Measurements from ENCODE around the gene PGR. TPM values are rescaled to one million over a fixed set of nuclear protein-coding genes. Genes with fewer than 3 reads are reported as not detected.

Gene PGR
- total RNA-seq, 4 donors from 2014 or later = 6.3 to 13.4 (median 9.4) TPM

- no peaks in the 10 kb centered on the region for H3K9me3 ChIP-seq
- no peak for DNase-seq (ENCODE audit: extremely low spot score)
- TF ChIP-seq CTCF (IDR thresholded peaks at IDR 0.05) (no peak), POLR2AphosphoS5 (IDR thresholded peaks at IDR 0.05) (no peak), POLR2A (IDR thresholded peaks at IDR 0.05; ENCODE audit: low read depth) (no peak), EP300 (IDR thresholded peaks at IDR 0.05) (no peak)
- H3K36me3 ChIP-seq = no peaks in the 10 kb centered on the region
- no peak overlapping the region for H3K27ac ChIP-seq (replicated peaks in 1 of 4)
- no peak overlapping the region for H3K4me3 ChIP-seq
- intact Hi-C loops (cut with DNase I) = no loop called here
- H3K4me1 ChIP-seq = peaks cover 0 to 3% (median under 1%) of the 10 kb centered on the region in 4 donors
- H3K27me3 ChIP-seq = no peaks in the 10 kb centered on the region
These were observed 24.9 kb downstream of the PGR start for GRCh38 chr11:101104716-101105115.

GRCh38 chr11:101103433-101103832 is 26.2 kb downstream of the PGR start:
- Histone ChIP-seq H3K36me3 (no peaks in the 10 kb centered on the region), H3K4me1 (peaks cover 0 to 3% (median 2%) of the 10 kb centered on the region in 4 donors), H3K27me3 (no peaks in the 10 kb centered on the region), H3K4me3 (no peak overlapping the region), H3K27ac (replicated peaks in 1 of 4) (no peak overlapping the region), H3K9me3 (no peaks in the 10 kb centered on the region)
- intact Hi-C loops (cut with DNase I) = no loop called here
- TF ChIP-seq EP300 (IDR thresholded peaks at IDR 0.05) = no peak
- no peak for TF ChIP-seq POLR2AphosphoS5 (IDR thresholded peaks at IDR 0.05)
- TF ChIP-seq POLR2A (IDR thresholded peaks at IDR 0.05; ENCODE audit: low read depth) = no peak
- TF ChIP-seq CTCF (IDR thresholded peaks at IDR 0.05) = no peak
- DNase-seq (ENCODE audit: extremely low spot score) = no peak
- WGBS = 92% methylated on average over 2 of the region's 2 CpGs

DNA sequence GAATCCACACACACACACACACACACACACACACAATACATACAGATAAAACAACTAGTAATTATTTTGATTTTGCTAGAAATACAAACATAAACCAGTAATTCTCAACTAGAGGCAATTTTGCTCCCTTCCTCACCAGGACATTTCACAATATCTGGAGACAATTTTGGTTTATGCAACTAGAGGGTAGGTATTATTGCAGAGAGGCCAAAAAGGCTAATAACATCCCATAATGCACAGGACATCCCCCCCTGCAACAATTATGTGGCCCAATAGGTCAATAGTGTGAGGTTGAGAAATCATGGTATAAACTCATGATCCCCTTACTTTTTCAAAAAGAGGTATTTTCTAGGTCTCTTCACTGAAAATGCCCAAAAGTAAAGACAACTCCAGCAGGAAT is 29.0 kb downstream of the PGR start:
- Histone ChIP-seq H3K4me1 (peaks cover 3 to 11% (median 7%) of the 10 kb centered on the region in 4 donors), H3K4me3 (no peak overlapping the region), H3K36me3 (no peaks in the 10 kb centered on the region), H3K9me3 (no peaks in the 10 kb centered on the region), H3K27ac (replicated peaks in 1 of 4) (no peak overlapping the region), H3K27me3 (no peaks in the 10 kb centered on the region)
- no peak for DNase-seq (ENCODE audit: extremely low spot score)
- no peak for TF ChIP-seq CTCF (IDR thresholded peaks at IDR 0.05)
- no peak for TF ChIP-seq POLR2A (IDR thresholded peaks at IDR 0.05; ENCODE audit: low read depth)
- no peak for TF ChIP-seq POLR2AphosphoS5 (IDR thresholded peaks at IDR 0.05)
- TF ChIP-seq EP300 (IDR thresholded peaks at IDR 0.05) = no peak
- intact Hi-C loops (cut with DNase I) = no loop called here

DNA sequence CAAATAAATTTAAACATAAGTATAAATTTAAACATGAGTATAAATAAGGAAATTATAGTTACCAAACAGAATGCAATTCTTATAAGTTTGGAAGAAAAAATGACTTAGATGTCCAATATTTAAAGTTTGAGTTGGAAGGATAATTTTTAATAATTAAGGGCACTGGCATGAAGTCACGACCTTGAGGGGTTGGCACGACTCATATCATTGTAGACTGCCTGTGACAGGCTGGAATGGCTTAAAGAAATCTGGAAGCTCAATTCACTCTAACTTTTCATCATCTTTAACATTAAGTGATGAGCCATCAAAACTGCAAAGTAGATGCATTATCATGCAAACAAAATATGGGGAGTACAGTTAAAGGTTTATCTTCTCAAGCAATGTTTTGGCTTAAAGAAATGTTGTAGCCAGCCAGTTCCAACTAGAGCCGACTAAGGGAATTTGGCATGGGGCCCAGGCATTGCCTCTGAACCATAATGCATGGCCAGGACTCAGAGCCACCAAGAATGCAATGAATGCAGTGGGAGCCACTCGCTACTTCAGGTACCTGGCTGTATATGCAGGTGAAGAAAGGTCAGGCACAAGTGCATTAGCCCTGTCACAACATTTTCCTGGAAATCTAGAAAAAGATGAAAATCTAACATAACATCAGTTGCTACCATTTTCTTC is 33.4 kb downstream of the PGR start:
- 64% methylated on average over 4 of the region's 4 CpGs for WGBS
- DNase-seq (ENCODE audit: extremely low spot score) = no peak

More for the DNA sequence above, 33.4 kb downstream of the PGR start:
- H3K27ac ChIP-seq (replicated peaks in 1 of 4) = no peak overlapping the region
- no peaks in the 10 kb centered on the region for H3K9me3 ChIP-seq
- H3K4me3 ChIP-seq = no peak overlapping the region
- intact Hi-C loops (cut with DNase I) = no loop called here
- no peak for TF ChIP-seq POLR2A (IDR thresholded peaks at IDR 0.05; ENCODE audit: low read depth)
- TF ChIP-seq EP300 (IDR thresholded peaks at IDR 0.05) = no peak
- TF ChIP-seq CTCF (IDR thresholded peaks at IDR 0.05) = no peak
- TF ChIP-seq POLR2AphosphoS5 (IDR thresholded peaks at IDR 0.05) = no peak
- H3K27me3 ChIP-seq = no peaks in the 10 kb centered on the region
- H3K4me1 ChIP-seq = peaks cover 3 to 11% (median 7%) of the 10 kb centered on the region in 4 donors
- no peaks in the 10 kb centered on the region for H3K36me3 ChIP-seq

All from esophagus muscularis mucosa (tissue), 4 donors.